Measurements from ENCODE around the gene FRMD5.

The FRMD5 gene

GRCh38 chr15:43911235-43911781, 283.8 kb downstream of the FRMD5 start:
- Histone ChIP-seq H3K4me1 (ENCODE audit: low read length) (peaks cover 13% of the 10 kb centered on the region), H4K20me1 (ENCODE audit: insufficient read depth, low read length) (no peaks in the 10 kb centered on the region), H3K27ac (ENCODE audit: low read length) (no peak overlapping the region), H3K79me2 (ENCODE audit: low read length) (no peaks in the 10 kb centered on the region), H3K27me3 (ENCODE audit: low read depth, low read length) (no peaks in the 10 kb centered on the region), H3K4me2 (ENCODE audit: low read length) (no peak overlapping the region), H3K4me3 (ENCODE audit: low read length) (no peak overlapping the region), H3K36me3 (replicated peaks; ENCODE audit: low read depth, low read length) (no peaks in the 10 kb centered on the region), H2AFZ (ENCODE audit: low read depth, low read length) (no peak overlapping the region), H3K9ac (ENCODE audit: low read length) (no peak overlapping the region), H3K9me3 (ENCODE audit: insufficient read depth, low read length) (no peaks in the 10 kb centered on the region)
- TF ChIP-seq CTCF (IDR thresholded peaks at IDR 0.05; ENCODE audit: low read depth, low read length), result no peak
- no peak for TF ChIP-seq EZH2phosphoT487 (IDR thresholded peaks at IDR 0.05; ENCODE audit: low read depth)

GRCh38 chr15:43908516-43909050, 286.5 kb downstream of the FRMD5 start:
- Histone ChIP-seq H3K9ac (ENCODE audit: low read length) (0 out of 2 replicates have a peak overlapping the region, but pooled peaks have one; percentile 4), H4K20me1 (ENCODE audit: insufficient read depth, low read length) (no peaks in the 10 kb centered on the region), H3K9me3 (ENCODE audit: insufficient read depth, low read length) (no peaks in the 10 kb centered on the region), H3K79me2 (ENCODE audit: low read length) (no peaks in the 10 kb centered on the region), H3K27me3 (ENCODE audit: low read depth, low read length) (no peaks in the 10 kb centered on the region), H3K27ac (ENCODE audit: low read length) (peak overlapping the region; percentile 68), H3K4me1 (ENCODE audit: low read length) (peaks cover 31% of the 10 kb centered on the region), H3K36me3 (replicated peaks; ENCODE audit: low read depth, low read length) (no peaks in the 10 kb centered on the region), H3K4me2 (ENCODE audit: low read length) (peak overlapping the region; percentile 58), H3K4me3 (ENCODE audit: low read length) (no peak overlapping the region), H2AFZ (ENCODE audit: low read depth, low read length) (no peak overlapping the region)
- no peak for TF ChIP-seq CTCF (IDR thresholded peaks at IDR 0.05; ENCODE audit: low read depth, low read length)
- TF ChIP-seq EZH2phosphoT487 (IDR thresholded peaks at IDR 0.05; ENCODE audit: low read depth), result no peak

- H2AFZ ChIP-seq (ENCODE audit: low read depth, low read length), result no peak overlapping the region
- no peak overlapping the region for H3K4me2 ChIP-seq (ENCODE audit: low read length)
- no peaks in the 10 kb centered on the region for H3K36me3 ChIP-seq (replicated peaks; ENCODE audit: low read depth, low read length)
- H3K9me3 ChIP-seq (ENCODE audit: insufficient read depth, low read length), result no peaks in the 10 kb centered on the region
- H3K27ac ChIP-seq (ENCODE audit: low read length), result no peak overlapping the region
- H3K4me1 ChIP-seq (ENCODE audit: low read length), result peaks cover 31% of the 10 kb centered on the region
- no peak for TF ChIP-seq CTCF (IDR thresholded peaks at IDR 0.05; ENCODE audit: low read depth, low read length)
- TF ChIP-seq EZH2phosphoT487 (IDR thresholded peaks at IDR 0.05; ENCODE audit: low read depth), result no peak
- no peak overlapping the region for H3K4me3 ChIP-seq (ENCODE audit: low read length)
- no peaks in the 10 kb centered on the region for H3K79me2 ChIP-seq (ENCODE audit: low read length)
- H3K9ac ChIP-seq (ENCODE audit: low read length), result no peak overlapping the region
- H3K27me3 ChIP-seq (ENCODE audit: low read depth, low read length), result no peaks in the 10 kb centered on the region
- H4K20me1 ChIP-seq (ENCODE audit: insufficient read depth, low read length), result no peaks in the 10 kb centered on the region
Observed at GRCh38 chr15:43905755-43906154, 289.3 kb downstream of the FRMD5 start.

- H3K9ac ChIP-seq (ENCODE audit: low read length), result peak overlapping the region; percentile 9; the same call in 1 of the 2 replicates
- H3K79me2 ChIP-seq (ENCODE audit: low read length), result no peaks in the 10 kb centered on the region
- no peaks in the 10 kb centered on the region for H3K36me3 ChIP-seq (replicated peaks; ENCODE audit: low read depth, low read length)
- no peaks in the 10 kb centered on the region for H3K27me3 ChIP-seq (ENCODE audit: low read depth, low read length)
- H3K4me1 ChIP-seq (ENCODE audit: low read length), result peaks cover 30% of the 10 kb centered on the region
- TF ChIP-seq EZH2phosphoT487 (IDR thresholded peaks at IDR 0.05; ENCODE audit: low read depth), result no peak
- peak; percentile 93 for TF ChIP-seq CTCF (IDR thresholded peaks at IDR 0.05; ENCODE audit: low read depth, low read length)
- no peak overlapping the region; the same call in 1 of the 2 replicates for H2AFZ ChIP-seq (ENCODE audit: low read depth, low read length)
- no peaks in the 10 kb centered on the region for H4K20me1 ChIP-seq (ENCODE audit: insufficient read depth, low read length)
- H3K27ac ChIP-seq (ENCODE audit: low read length), result no peak overlapping the region
- peak overlapping the region; percentile 52 for H3K4me3 ChIP-seq (ENCODE audit: low read length)
- H3K4me2 ChIP-seq (ENCODE audit: low read length), result peak overlapping the region; percentile 88
- no peaks in the 10 kb centered on the region for H3K9me3 ChIP-seq (ENCODE audit: insufficient read depth, low read length)
Observed at GRCh38 chr15:43903864-43904290, 291.2 kb downstream of the FRMD5 start.

Measured in OCI-LY3 (cell line).